HG02759 (cell line): ENCODE measurements around the gene WDR83.
"Not testable (repeated sequence)": the region's sequence is repeated elsewhere in the genome, so short reads cannot be mapped to it uniquely, and the experiment has no call there.

Experiments used
- ATAC-seq: cut with Tn5 transposase; IDR thresholded peaks from one replicate; pipeline ENCODE4 v1.9.1; 2021; ENCODE audit warnings: mild to moderate bottlenecking, moderate library complexity; ENCODE audit not compliant: unreplicated experiment

The WDR83 gene

GRCh38 chr19:12652219-12652618 lies 14.4 kb upstream of the WDR83 start:
- no peak for ATAC-seq

- no peak for ATAC-seq
These were observed 11.1 kb upstream of the WDR83 start for GRCh38 chr19:12655546-12655945.

- no peak for ATAC-seq
These were observed 9.6 kb upstream of the WDR83 start for GRCh38 chr19:12656899-12657571.

GRCh38 chr19:12657966-12658365 lies 8.6 kb upstream of the WDR83 start:
- ATAC-seq, result no peak

- ATAC-seq, result no peak
These were observed 5.6 kb upstream of the WDR83 start for GRCh38 chr19:12660980-12661379.

GRCh38 chr19:12664406-12665280 lies 2.0 kb upstream of the WDR83 start:
- ATAC-seq, result no peak

DNA sequence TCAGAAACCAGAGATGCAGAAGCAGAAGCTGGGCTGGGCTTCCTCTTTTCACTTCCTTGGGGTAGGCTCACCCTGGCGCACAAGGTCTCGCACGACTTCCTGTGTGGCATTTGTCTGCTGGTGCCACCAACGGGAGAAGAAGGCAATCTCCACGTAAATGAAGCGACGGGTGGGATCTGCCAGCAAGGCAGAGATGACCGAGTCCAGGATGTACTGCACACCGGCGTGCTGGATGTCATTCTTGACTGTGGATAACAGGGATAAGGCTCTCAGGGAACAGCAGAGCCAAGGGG lies 1.4 kb upstream of the WDR83 start:
- no peak for ATAC-seq

DNA sequence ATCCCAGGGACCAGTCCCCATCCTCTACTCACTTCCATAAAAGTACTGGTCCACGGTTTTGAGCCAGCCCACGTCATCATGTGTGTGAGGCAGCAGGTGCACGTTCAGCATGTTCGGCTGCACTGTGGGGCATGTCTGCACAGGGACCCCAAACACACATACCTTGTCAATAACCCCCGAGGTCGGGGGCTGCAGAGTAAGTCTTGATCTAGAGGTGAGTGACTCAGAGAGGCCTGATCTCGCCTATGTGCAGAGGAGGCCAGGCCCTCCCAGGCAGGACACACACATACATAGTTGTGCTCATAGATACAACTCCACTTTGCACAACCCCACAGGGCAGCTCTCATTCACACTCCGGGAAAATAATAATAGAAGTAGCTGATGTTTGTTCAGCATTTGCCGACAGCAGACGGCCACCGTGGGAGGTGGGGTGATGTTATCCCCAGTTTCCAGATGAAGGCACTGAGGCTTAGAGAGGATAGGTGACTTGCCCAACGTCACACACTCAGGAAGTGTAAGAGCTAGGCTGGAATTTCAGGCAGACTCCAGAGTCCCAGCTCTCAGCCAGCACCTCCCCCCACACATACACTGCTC lies 839 bp upstream of the WDR83 start:
- no peak for ATAC-seq

- no peak for ATAC-seq
These were observed 1.2 kb downstream of the WDR83 start for GRCh38 chr19:12667731-12668302.

- no peak for ATAC-seq
These were observed 1.7 kb downstream of the WDR83 start for GRCh38 chr19:12668346-12668745.

GRCh38 chr19:12668932-12669269 lies 2.3 kb downstream of the WDR83 start:
- ATAC-seq, result peak; percentile 10

DNA sequence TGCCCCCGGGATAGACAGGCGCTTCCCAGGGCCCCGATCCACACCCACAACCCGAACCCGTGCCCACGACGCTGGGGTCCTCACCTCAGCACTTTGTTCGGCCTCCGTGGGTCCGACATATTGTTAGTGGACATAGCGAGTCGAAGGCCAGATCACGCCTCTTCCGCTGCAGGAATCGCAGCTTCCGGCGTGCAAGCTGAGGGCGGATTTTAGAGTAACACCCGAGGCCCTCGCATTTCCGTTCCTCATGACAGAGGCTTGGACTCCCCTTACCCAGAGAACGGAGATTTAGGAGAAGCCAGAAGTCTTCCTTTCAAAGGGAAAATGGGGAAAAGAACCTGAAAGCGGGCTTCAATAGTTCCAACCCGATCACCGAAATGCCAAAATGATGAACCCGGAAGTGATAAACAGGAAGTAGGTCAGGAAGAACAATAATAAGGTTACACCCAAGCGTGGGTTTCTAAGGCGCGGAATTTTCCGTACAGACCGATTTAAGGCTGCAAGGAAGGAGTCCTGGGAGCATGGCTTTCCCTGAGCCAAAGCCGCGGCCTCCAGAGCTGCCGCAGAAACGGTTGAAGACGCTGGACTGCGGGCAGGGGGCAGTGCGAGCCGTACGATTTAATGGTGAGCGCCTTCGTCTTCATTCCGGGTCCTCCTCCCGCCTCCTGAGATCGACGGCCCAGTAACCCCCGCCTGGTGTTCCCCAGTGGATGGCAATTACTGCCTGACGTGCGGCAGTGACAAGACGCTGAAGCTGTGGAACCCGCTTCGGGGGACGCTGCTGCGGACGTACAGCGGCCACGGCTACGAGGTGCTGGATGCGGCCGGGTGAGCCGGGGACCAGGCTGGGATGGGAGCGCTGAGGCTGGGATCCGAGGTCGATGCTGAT lies 2.9 kb downstream of the WDR83 start:
- ATAC-seq, result peak; percentile 48

- no peak for ATAC-seq
These were observed 3.7 kb downstream of the WDR83 start for GRCh38 chr19:12670159-12670928.

DNA sequence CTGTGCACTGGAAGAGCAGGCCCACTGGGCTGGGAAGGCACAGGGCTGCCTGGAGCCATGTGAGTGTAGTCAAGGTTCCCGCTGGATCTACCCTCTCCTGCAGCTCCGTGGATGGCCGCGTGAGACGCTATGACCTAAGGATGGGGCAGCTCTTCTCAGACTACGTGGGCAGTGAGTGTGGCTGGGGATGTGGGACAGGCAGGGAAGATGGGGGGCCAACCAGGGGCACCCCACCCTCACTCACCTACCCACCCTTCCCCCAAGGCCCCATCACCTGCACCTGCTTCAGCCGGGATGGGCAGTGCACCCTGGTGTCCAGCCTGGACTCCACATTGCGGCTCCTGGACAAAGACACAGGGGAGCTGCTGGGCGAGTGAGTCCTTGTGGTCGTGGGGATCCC lies 6.1 kb downstream of the WDR83 start:
- no peak for ATAC-seq

DNA sequence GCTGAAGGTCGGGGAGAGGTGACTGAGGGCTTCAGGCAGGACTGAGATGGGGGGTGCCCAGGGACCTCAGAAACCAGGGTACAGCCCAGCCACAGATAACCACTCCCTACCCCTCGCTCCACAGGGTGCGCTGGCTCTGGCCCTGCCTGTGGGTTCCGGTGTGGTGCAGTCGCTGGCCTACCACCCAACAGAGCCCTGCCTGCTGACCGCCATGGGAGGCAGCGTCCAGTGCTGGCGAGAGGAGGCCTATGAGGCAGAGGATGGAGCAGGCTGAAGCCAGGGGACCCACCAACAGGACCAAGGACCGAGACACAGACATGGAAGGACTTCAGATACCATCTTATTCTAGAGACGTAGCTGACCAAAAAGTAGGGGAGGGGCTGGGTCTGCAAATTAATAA lies 8.8 kb downstream of the WDR83 start:
- no peak for ATAC-seq

- ATAC-seq, result no peak
These were observed 9.3 kb downstream of the WDR83 start for GRCh38 chr19:12675940-12676339.

DNA sequence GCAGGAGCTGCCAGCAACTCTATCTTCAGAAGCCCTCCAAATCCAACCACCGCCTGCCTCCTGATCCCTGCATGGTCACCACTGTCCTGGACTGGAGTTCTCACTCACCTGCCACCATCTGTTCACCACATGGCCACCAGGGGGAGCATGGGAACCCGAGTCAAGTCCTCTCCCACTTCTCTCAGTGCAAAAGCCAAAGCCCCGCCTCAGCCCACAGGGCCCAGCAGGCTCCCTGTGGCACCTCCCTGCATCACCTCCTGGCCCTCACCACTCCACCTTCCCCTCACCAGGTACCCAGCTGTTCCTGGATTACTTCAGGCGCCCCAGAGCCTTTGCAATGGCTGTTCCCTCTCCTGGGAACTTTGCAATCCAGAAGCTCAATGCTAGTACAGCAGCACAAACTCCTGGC lies 9.8 kb downstream of the WDR83 start:
- no peak for ATAC-seq

DNA sequence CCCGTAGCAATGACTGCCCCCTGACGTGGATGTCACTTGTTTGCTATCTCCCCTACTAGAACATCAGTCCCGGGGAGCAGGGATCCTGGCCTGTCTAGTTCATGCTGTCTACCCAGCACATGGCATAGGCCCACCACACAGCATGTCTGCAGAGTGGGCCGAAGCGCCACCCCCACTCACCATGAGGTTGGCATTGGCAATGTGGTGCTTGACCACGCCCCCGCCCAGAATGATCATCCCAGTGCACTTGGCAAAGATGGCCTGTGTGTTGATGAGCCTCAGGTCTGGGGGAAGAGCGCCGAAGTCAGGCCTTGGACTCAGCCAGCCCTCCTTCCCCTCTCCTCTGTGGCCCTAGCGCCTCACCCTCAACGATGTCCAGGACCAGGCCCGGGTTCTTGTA lies 10.3 kb downstream of the WDR83 start:
- ATAC-seq, result no peak

GRCh38 chr19:12678039-12678438 lies 11.4 kb downstream of the WDR83 start:
- not testable (repeated sequence) for ATAC-seq

GRCh38 chr19:12680034-12680433 lies 13.4 kb downstream of the WDR83 start:
- ATAC-seq, result no peak
